ENCODE measurements around the gene ELL.

DNA sequence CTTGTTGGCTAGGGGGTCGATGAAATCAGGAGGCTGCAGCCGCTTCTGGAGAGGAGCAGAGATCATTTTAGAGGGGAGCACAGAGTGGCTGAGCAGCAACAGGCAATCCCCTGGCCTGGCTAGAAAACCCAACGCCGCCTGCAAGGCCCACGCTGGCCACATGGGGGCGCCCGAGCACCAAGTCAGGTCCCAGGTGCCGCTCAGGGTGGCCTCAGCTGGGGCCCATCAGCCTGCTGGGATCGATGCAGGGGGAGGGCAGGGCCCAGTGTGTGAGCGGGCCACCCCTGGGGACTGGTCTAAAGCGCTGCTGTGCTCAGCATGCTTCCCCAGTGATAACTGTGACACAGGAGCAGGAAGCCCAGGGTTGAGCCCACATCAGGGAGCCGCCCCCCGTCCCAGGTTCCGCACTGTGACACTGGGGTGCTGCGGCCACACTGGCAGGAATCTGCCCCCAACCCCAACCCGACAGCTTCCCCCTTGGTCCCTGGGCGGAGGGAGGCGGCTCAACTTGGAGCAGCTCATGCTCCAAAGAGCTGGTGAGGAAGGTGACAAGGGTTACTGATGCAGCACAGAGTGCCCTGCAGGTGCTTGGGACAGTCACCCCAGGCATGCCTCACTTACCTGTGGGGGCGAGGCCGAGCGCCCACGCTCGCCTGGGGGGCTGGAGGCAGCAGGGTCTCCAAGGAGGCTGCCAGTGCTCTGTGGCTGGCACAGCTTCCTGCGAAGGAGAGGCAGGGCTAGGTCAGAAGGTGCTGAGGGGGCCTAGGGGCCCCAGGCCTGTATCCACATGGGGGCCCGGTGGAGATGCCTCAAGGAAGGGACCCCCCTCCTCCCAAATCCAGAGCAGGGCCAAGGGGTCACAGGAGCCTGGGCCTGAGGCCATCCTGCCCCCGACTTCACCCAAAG lies 70.7 kb downstream of the ELL start:
- no peak for TF ChIP-seq NRF1 (conservative IDR thresholded peaks at IDR 0.05 in 1 of 2, IDR thresholded peaks at IDR 0.05 in 1 of 2)
- no peak for TF ChIP-seq POLR2A (conservative IDR thresholded peaks at IDR 0.05)
- TF ChIP-seq RFX1 (IDR thresholded peaks at IDR 0.05) = no peak
- TF ChIP-seq FOS (IDR thresholded peaks at IDR 0.05; ENCODE audit: extremely low read depth, insufficient read length) = no peak
- no peak for TF ChIP-seq EZH2 (IDR thresholded peaks at IDR 0.05; ENCODE audit: borderline replicate concordance, low read depth, low read length)
- TF ChIP-seq, protein P1, sequence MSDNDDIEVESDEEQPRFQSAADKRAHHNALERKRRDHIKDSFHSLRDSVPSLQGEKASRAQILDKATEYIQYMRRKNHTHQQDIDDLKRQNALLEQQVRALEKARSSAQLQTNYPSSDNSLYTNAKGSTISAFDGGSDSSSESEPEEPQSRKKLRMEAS (CRISPR knock-in tag; IDR thresholded peaks at IDR 0.05) = peak; percentile 55
